ENCODE data around the gene SYCP2L. TPM values are rescaled to one million over a fixed set of nuclear protein-coding genes. Genes with fewer than 3 reads are reported as not detected.
"Not testable (repeated sequence)": the region's sequence is repeated elsewhere in the genome, so short reads cannot be mapped to it uniquely, and the experiment has no call there.

Gene SYCP2L
- total RNA-seq, 2 experiments from 2014 or later, result 0.32 TPM; not detected in 1

DNA sequence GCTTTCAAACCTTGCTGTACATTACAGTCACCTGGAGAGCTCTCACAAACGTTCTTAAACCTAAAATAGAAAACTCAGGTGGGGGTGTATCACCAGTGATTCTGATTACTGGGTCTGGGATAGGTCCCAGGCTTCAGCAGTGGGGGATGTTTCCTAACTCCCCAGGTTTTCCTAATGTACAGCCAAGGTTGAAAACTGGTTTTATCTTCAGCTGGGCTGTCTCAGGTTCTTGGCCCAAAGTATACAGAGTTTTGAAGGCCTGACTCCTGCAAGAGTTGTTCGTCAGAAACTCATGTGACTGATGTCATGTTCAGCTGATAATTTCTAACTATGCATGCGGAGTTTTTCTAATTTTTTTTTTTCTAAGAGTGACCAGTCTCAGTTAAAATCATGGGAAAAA lies 9.8 kb downstream of the SYCP2L start:
- Mint-ChIP-seq H3K36me3 (ENCODE audit: low read depth) (no peaks in the 10 kb centered on the region), H3K4me3 (no peak overlapping the region), H3K27me3 (peaks cover 11% of the 10 kb centered on the region), H3K27ac (no peak overlapping the region), H3K4me1 (ENCODE audit: low read depth) (no peaks in the 10 kb centered on the region), H3K9me3 (no peaks in the 10 kb centered on the region)
- DNase-seq, result no peak
- TF ChIP-seq, protein P1, sequence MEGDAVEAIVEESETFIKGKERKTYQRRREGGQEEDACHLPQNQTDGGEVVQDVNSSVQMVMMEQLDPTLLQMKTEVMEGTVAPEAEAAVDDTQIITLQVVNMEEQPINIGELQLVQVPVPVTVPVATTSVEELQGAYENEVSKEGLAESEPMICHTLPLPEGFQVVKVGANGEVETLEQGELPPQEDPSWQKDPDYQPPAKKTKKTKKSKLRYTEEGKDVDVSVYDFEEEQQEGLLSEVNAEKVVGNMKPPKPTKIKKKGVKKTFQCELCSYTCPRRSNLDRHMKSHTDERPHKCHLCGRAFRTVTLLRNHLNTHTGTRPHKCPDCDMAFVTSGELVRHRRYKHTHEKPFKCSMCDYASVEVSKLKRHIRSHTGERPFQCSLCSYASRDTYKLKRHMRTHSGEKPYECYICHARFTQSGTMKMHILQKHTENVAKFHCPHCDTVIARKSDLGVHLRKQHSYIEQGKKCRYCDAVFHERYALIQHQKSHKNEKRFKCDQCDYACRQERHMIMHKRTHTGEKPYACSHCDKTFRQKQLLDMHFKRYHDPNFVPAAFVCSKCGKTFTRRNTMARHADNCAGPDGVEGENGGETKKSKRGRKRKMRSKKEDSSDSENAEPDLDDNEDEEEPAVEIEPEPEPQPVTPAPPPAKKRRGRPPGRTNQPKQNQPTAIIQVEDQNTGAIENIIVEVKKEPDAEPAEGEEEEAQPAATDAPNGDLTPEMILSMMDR (IDR thresholded peaks at IDR 0.05), result no peak
- ChIA-PET POLR2A (no interaction called here), CTCF (interaction anchor here (1.0 to 1.1 kb wide), 2 partner anchors 58 to 96 kb away, joined by 3 to 4 read pairs; no protein-coding TSS in a partner anchor)
- ATAC-seq, result no peak
- intact Hi-C loops (cut with micrococcal nuclease), result no loop called here

DNA sequence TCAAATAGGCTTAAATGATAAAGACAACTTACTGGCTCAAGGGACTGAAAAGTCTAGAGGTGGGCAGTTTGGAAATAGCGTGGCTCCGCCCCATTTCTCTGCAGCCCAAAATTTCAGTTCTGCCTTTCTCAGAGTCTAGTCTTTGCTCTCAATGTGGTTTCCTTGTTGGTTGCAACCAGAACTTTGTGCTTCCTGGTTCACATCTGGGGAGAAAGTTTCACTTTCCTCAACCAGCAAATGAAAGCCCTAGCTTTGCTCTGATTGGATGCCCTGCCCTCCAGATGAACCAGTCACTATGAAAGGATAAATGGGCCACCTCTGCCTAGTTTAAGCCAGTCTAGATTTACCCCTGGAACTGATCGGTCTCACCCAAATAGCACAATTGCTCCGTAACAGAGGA lies 14.9 kb downstream of the SYCP2L start:
- ChIA-PET POLR2A (no interaction called here), CTCF (interaction anchor here (1.2 kb wide), 1 partner anchor 167 kb away, joined by 4 read pairs; no protein-coding TSS in a partner anchor)
- intact Hi-C loops (cut with micrococcal nuclease), result no loop called here
- no peaks in the 10 kb centered on the region for H3K4me1 Mint-ChIP-seq (ENCODE audit: low read depth)
- no peaks in the 10 kb centered on the region for H3K9me3 Mint-ChIP-seq
- H3K36me3 Mint-ChIP-seq (ENCODE audit: low read depth), result no peaks in the 10 kb centered on the region
- no peak overlapping the region for H3K4me3 Mint-ChIP-seq
- TF ChIP-seq, protein P1 (IDR thresholded peaks at IDR 0.05), result no peak
- peaks cover 2% of the 10 kb centered on the region for H3K27me3 Mint-ChIP-seq
- no peak overlapping the region for H3K27ac Mint-ChIP-seq
- ATAC-seq (peak; percentile 20), DNase-seq (no peak)

DNA sequence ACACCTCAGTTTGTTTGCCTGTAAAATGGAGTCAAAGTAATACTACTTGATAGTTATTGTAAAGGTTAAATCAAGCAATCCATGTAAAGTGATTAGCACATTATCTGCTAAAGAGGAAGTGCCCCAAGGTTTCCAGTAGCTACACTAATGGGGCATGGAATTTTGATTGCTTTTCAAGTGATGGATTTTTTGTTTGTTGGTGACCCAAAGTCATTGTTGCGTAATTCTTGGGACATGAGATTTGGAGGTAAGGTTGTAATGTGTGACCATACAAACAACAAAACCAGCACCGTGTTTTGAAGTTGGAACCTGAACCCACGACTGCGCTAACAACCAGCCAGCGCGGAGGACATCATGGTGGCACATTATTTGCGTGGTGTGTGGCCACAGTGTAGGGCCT lies 17.2 kb downstream of the SYCP2L start:
- Mint-ChIP-seq H3K27me3 (peaks cover 1% of the 10 kb centered on the region), H3K4me1 (ENCODE audit: low read depth) (no peaks in the 10 kb centered on the region), H3K4me3 (no peak overlapping the region), H3K9me3 (no peaks in the 10 kb centered on the region), H3K36me3 (ENCODE audit: low read depth) (no peaks in the 10 kb centered on the region), H3K27ac (no peak overlapping the region)
- DNase-seq (no peak), ATAC-seq (no peak)
- CTCF ChIA-PET, result interaction anchor here (1.3 kb wide), 1 partner anchor 51 kb away, joined by 7 read pairs; no protein-coding TSS in a partner anchor
- TF ChIP-seq, protein P1 (IDR thresholded peaks at IDR 0.05), result no peak
- POLR2A ChIA-PET, result no interaction called here
- intact Hi-C loops (cut with micrococcal nuclease), result no loop called here

DNA sequence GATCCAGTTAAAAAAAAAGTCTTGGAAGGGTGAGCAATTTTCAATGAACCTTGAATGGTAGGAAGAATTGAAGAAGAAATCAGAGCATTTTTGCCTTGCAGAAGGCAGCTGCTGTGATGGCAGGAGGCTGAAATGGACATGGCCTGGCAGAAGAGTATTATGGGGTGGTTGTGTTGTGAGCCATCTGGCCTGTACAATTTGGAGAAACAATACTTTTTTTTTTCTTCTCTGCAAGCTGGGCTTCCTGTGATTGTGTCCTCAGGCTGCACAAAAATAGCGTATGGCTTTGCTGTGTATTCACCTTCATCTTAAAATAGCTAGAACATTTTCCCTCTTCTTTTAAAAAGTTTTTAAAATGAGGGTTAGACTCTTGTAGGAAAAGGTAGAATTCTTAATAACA lies 21.4 kb downstream of the SYCP2L start:
- DNase-seq, result no peak
- ChIA-PET POLR2A (no interaction called here), CTCF (no interaction called here)
- Mint-ChIP-seq H3K27me3 (peaks cover 6% of the 10 kb centered on the region), H3K4me1 (ENCODE audit: low read depth) (no peaks in the 10 kb centered on the region), H3K27ac (no peak overlapping the region), H3K4me3 (no peak overlapping the region), H3K9me3 (no peaks in the 10 kb centered on the region), H3K36me3 (ENCODE audit: low read depth) (no peaks in the 10 kb centered on the region)
- no peak for ATAC-seq
- intact Hi-C loops (cut with micrococcal nuclease), result no loop called here
- TF ChIP-seq, protein P1 (IDR thresholded peaks at IDR 0.05), result no peak

DNA sequence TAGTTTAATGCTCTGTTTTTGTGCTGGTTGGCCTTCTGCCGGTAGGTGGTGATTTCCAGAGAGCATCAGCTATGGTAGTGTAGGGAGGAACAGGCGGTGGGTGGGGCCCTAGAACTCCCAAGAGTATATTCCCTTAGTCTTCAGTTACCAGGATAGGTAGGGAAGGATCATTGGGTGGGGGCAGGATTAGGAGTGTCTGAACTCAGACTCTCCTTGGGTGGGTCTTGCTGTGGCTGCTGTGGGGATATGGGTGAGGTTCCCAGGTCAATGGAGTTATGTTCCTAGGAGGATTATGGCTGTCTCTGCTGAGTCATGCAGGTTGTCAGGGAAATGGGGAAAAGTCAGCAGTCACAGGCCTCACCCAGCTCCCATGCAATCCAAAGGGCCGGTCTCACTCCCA lies 32.7 kb downstream of the SYCP2L start:
- POLR2A ChIA-PET; DNase-seq; H3K27me3 Mint-ChIP-seq; intact Hi-C loops (cut with micrococcal nuclease); H3K4me3 Mint-ChIP-seq; ATAC-seq; H3K27ac Mint-ChIP-seq; H3K4me1 Mint-ChIP-seq (ENCODE audit: low read depth); CTCF ChIA-PET; H3K36me3 Mint-ChIP-seq (ENCODE audit: low read depth); H3K9me3 Mint-ChIP-seq: not testable (repeated sequence)

DNA sequence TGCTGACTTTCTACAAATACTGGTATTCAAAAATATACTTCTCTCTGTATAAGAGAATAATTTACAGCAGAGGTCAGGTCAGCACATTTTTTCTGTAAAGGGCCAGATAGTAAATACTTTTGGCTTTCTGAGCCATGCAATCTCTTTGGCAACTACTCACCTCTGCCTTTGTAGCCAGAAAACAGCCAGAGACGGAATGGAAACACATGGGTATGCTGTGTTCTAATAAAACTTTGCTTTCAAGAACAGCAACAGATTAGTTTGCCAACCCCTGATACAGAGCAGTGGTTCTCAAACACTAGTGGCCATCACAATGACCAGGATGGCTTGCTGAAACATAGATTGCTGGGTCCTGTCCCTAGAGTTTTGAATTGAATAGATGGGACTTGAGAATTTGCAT lies 46.3 kb downstream of the SYCP2L start:
- Mint-ChIP-seq H3K9me3 (no peaks in the 10 kb centered on the region), H3K4me1 (ENCODE audit: low read depth) (no peaks in the 10 kb centered on the region), H3K27me3 (peaks cover 3% of the 10 kb centered on the region), H3K27ac (no peak overlapping the region), H3K4me3 (no peak overlapping the region), H3K36me3 (ENCODE audit: low read depth) (no peaks in the 10 kb centered on the region)
- ChIA-PET CTCF (no interaction called here), POLR2A (no interaction called here)
- TF ChIP-seq, protein P1 (IDR thresholded peaks at IDR 0.05), result no peak
- ATAC-seq, result no peak
- intact Hi-C loops (cut with micrococcal nuclease), result no loop called here
- DNase-seq, result no peak

Data from activated CD8-positive, alpha-beta T cell treated with anti-CD3 and anti-CD28 coated beads for 36 hours (primary cell).